NOMO-1 treated with dmso at 0.1 percent for 144 hours (cell line): ENCODE data around the gene PPP1R13L.

ENCODE experiments used
- DNase-seq: peaks from one replicate; lab custom pipeline; 2025; ENCODE audit not compliant: unreplicated experiment; lab: John Stamatoyannopoulos, UW

Gene PPP1R13L

GRCh38 chr19:45407091-45407375, 2.2 kb upstream of the PPP1R13L start:
- DNase-seq = no peak

GRCh38 chr19:45406226-45407090, 1.6 kb upstream of the PPP1R13L start, which contains the start of gene POLR1G:
POLR1G (plus strand) TSS chr19:45406644; CDS start chr19:45406697, 53 bp downstream.
- DNase-seq = peak; percentile 78

- DNase-seq = peak; percentile 77
Measured at GRCh38 chr19:45405435-45406225, 761 bp upstream of the PPP1R13L start.

GRCh38 chr19:45403781-45404556, 900 bp downstream of the PPP1R13L start:
- peak; percentile 52 for DNase-seq

- no peak for DNase-seq
Measured at GRCh38 chr19:45403272-45403671, 1.6 kb downstream of the PPP1R13L start.

- no peak for DNase-seq
Measured at GRCh38 chr19:45402298-45403061, 2.4 kb downstream of the PPP1R13L start.

- no peak for DNase-seq
Measured at GRCh38 chr19:45401815-45402214, 3.1 kb downstream of the PPP1R13L start.

GRCh38 chr19:45400192-45400591, 4.7 kb downstream of the PPP1R13L start:
- no peak for DNase-seq

- DNase-seq = no peak
Measured at GRCh38 chr19:45395821-45396617, 8.8 kb downstream of the PPP1R13L start.

GRCh38 chr19:45391871-45392665, 12.8 kb downstream of the PPP1R13L start:
- DNase-seq = no peak

- DNase-seq = no peak
Measured at GRCh38 chr19:45391346-45391745, 13.5 kb downstream of the PPP1R13L start.

GRCh38 chr19:45385392-45386221, 19.3 kb downstream of the PPP1R13L start:
- DNase-seq = no peak

- no peak for DNase-seq
Measured at GRCh38 chr19:45382426-45382825, 22.4 kb downstream of the PPP1R13L start.

- DNase-seq = no peak
Measured at GRCh38 chr19:45380107-45380506, 24.8 kb downstream of the PPP1R13L start.

GRCh38 chr19:45376045-45376724, 28.7 kb downstream of the PPP1R13L start:
- no peak for DNase-seq

GRCh38 chr19:45370410-45371204, 34.3 kb downstream of the PPP1R13L start, which contains the start of gene ERCC2:
ERCC2 (minus strand) TSS chr19:45370573; CDS start chr19:45370540, 33 bp downstream.
- peak; percentile 91 for DNase-seq
